ENCODE measurements around the gene KRTAP10-8. TPM values are rescaled to one million over a fixed set of nuclear protein-coding genes. Genes with fewer than 3 reads are reported as not detected.

The KRTAP10-8 gene
- total RNA-seq, result not detected
- polyA plus RNA-seq, result not detected
- long read RNA-seq, donor 1, result 0 reads
- long read RNA-seq, donor 2, result 0 reads
- long read RNA-seq, donor 3, result 0 reads
- long read RNA-seq, donor 4, result 0 reads

GRCh38 chr21:44612029-44612486 lies at the start of gene KRTAP10-8:
KRTAP10-8 (plus strand) TSS chr21:44612079; CDS start chr21:44612101, 22 bp downstream.
- no peaks in the 10 kb centered on the region for H3K4me1 ChIP-seq (ENCODE audit: control insufficient read depth, insufficient read depth, low read length)
- no peak for ATAC-seq

GRCh38 chr21:44564099-44564498 lies 47.8 kb upstream of the KRTAP10-8 start:
- 98% methylated on average over 1 of the region's 1 CpG for WGBS
- DNase-seq, result no peak
- no peaks in the 10 kb centered on the region for H3K4me1 ChIP-seq (ENCODE audit: control insufficient read depth, insufficient read depth, low read length)
- ATAC-seq, result no peak
- H3K27me3 ChIP-seq (ENCODE audit: control insufficient read depth, insufficient read depth), result no peaks in the 10 kb centered on the region
- no peak overlapping the region for H3K4me3 ChIP-seq (ENCODE audit: low read length)
- intact Hi-C loops (cut with DNase I), result no loop called here
- no peaks in the 10 kb centered on the region for H3K9me3 ChIP-seq (ENCODE audit: control insufficient read depth, low read length)
- no peak overlapping the region for H3K27ac ChIP-seq (ENCODE audit: low read length)

More at GRCh38 chr21:44612029-44612486, at the start of gene KRTAP10-8:
- 93% methylated on average over 8 of the region's 8 CpGs for WGBS
- Histone ChIP-seq H3K9me3 (ENCODE audit: control insufficient read depth, low read length) (no peaks in the 10 kb centered on the region), H3K4me3 (ENCODE audit: low read length) (no peak within 1 kb of the TSS), H3K27me3 (ENCODE audit: control insufficient read depth, insufficient read depth) (no peaks in the 10 kb centered on the region), H3K27ac (ENCODE audit: low read length) (no peak within 1 kb of the TSS)
- DNase-seq, result peak in 1 of 3 donors; percentile 28
- intact Hi-C loops (cut with DNase I), result no loop called here

- Histone ChIP-seq H3K4me3 (ENCODE audit: low read length) (no peak overlapping the region), H3K27ac (ENCODE audit: low read length) (no peak overlapping the region), H3K27me3 (ENCODE audit: control insufficient read depth, insufficient read depth) (no peaks in the 10 kb centered on the region), H3K4me1 (ENCODE audit: control insufficient read depth, insufficient read depth, low read length) (no peaks in the 10 kb centered on the region), H3K9me3 (ENCODE audit: control insufficient read depth, low read length) (no peaks in the 10 kb centered on the region)
- DNase-seq (no peak), ATAC-seq (no peak)
- 1% methylated on average over 1 of the region's 1 CpG for WGBS
- intact Hi-C loops (cut with DNase I), result no loop called here
Measured at GRCh38 chr21:44564886-44565598, 46.8 kb upstream of the KRTAP10-8 start.

GRCh38 chr21:44566403-44566802 lies 45.5 kb upstream of the KRTAP10-8 start:
- H3K4me3 ChIP-seq (ENCODE audit: low read length), result no peak overlapping the region
- no peaks in the 10 kb centered on the region for H3K9me3 ChIP-seq (ENCODE audit: control insufficient read depth, low read length)
- intact Hi-C loops (cut with DNase I), result no loop called here
- H3K27ac ChIP-seq (ENCODE audit: low read length), result no peak overlapping the region
- H3K27me3 ChIP-seq (ENCODE audit: control insufficient read depth, insufficient read depth), result no peaks in the 10 kb centered on the region
- ATAC-seq (no peak), DNase-seq (no peak)
- WGBS, result 65% methylated on average over 1 of the region's 1 CpG
- no peaks in the 10 kb centered on the region for H3K4me1 ChIP-seq (ENCODE audit: control insufficient read depth, insufficient read depth, low read length)

- peak in 1 of 2 donors; percentile 11 for ATAC-seq
- peak in 1 of 3 donors; percentile 48 for DNase-seq
- Histone ChIP-seq H3K27ac (ENCODE audit: low read length) (no peak overlapping the region), H3K9me3 (ENCODE audit: control insufficient read depth, low read length) (no peaks in the 10 kb centered on the region), H3K4me1 (ENCODE audit: control insufficient read depth, insufficient read depth, low read length) (no peaks in the 10 kb centered on the region), H3K4me3 (ENCODE audit: low read length) (no peak overlapping the region), H3K27me3 (ENCODE audit: control insufficient read depth, insufficient read depth) (no peaks in the 10 kb centered on the region)
- WGBS, result 90% methylated on average over 18 of the region's 18 CpGs
- intact Hi-C loops (cut with DNase I), result no loop called here
Measured at GRCh38 chr21:44567481-44568171, 44.3 kb upstream of the KRTAP10-8 start.

- ATAC-seq (peak in 1 of 2 donors; percentile 12), DNase-seq (no peak)
- Histone ChIP-seq H3K9me3 (ENCODE audit: control insufficient read depth, low read length) (no peaks in the 10 kb centered on the region), H3K27ac (ENCODE audit: low read length) (no peak overlapping the region), H3K4me1 (ENCODE audit: control insufficient read depth, insufficient read depth, low read length) (no peaks in the 10 kb centered on the region), H3K27me3 (ENCODE audit: control insufficient read depth, insufficient read depth) (no peaks in the 10 kb centered on the region), H3K4me3 (ENCODE audit: low read length) (no peak overlapping the region)
- intact Hi-C loops (cut with DNase I), result no loop called here
- 72% methylated on average over 12 of the region's 12 CpGs for WGBS
Measured at GRCh38 chr21:44568261-44568660, 43.6 kb upstream of the KRTAP10-8 start.

- 76% methylated on average over 27 of the region's 27 CpGs for WGBS
- no peak for ATAC-seq
- intact Hi-C loops (cut with DNase I), result no loop called here
Measured at GRCh38 chr21:44568667-44569556, 43.0 kb upstream of the KRTAP10-8 start.

GRCh38 chr21:44569861-44570517 lies 41.9 kb upstream of the KRTAP10-8 start:
- ATAC-seq (no peak), DNase-seq (no peak)
- intact Hi-C loops (cut with DNase I), result no loop called here
- Histone ChIP-seq H3K27ac (ENCODE audit: low read length) (no peak overlapping the region), H3K9me3 (ENCODE audit: control insufficient read depth, low read length) (no peaks in the 10 kb centered on the region), H3K4me1 (ENCODE audit: control insufficient read depth, insufficient read depth, low read length) (no peaks in the 10 kb centered on the region), H3K27me3 (ENCODE audit: control insufficient read depth, insufficient read depth) (no peaks in the 10 kb centered on the region), H3K4me3 (ENCODE audit: low read length) (no peak overlapping the region)
- WGBS, result 82% methylated on average over 12 of the region's 12 CpGs

More at GRCh38 chr21:44568667-44569556, 43.0 kb upstream of the KRTAP10-8 start:
- no peaks in the 10 kb centered on the region for H3K27me3 ChIP-seq (ENCODE audit: control insufficient read depth, insufficient read depth)
- H3K4me1 ChIP-seq (ENCODE audit: control insufficient read depth, insufficient read depth, low read length), result no peaks in the 10 kb centered on the region
- H3K27ac ChIP-seq (ENCODE audit: low read length), result no peak overlapping the region
- no peaks in the 10 kb centered on the region for H3K9me3 ChIP-seq (ENCODE audit: control insufficient read depth, low read length)
- DNase-seq, result no peak
- no peak overlapping the region for H3K4me3 ChIP-seq (ENCODE audit: low read length)

- 63% methylated on average over 4 of the region's 4 CpGs for WGBS
- ATAC-seq, result no peak
Measured at GRCh38 chr21:44571296-44571695, 40.6 kb upstream of the KRTAP10-8 start.

More at GRCh38 chr21:44571296-44571695, 40.6 kb upstream of the KRTAP10-8 start:
- no peak for DNase-seq
- Histone ChIP-seq H3K4me1 (ENCODE audit: control insufficient read depth, insufficient read depth, low read length) (no peaks in the 10 kb centered on the region), H3K9me3 (ENCODE audit: control insufficient read depth, low read length) (no peaks in the 10 kb centered on the region), H3K4me3 (ENCODE audit: low read length) (no peak overlapping the region), H3K27ac (ENCODE audit: low read length) (no peak overlapping the region), H3K27me3 (ENCODE audit: control insufficient read depth, insufficient read depth) (no peaks in the 10 kb centered on the region)
- intact Hi-C loops (cut with DNase I), result no loop called here

All from right cardiac atrium (tissue), 5 donors.